HEK293 (cell line): ENCODE results near the gene PDE8B.
A peak's percentile ranks its signal among the peaks of the same experiment; 100 is the strongest.

Experiments used
- CTCF ChIA-PET: fragments of 350-600 bp; formaldehyde crosslinking; extraction: SDS; loops from one replicate; lab custom pipeline; 2021; ENCODE audit warnings: antibody characterized with exemption; lab: Yijun Ruan, JAX
- POLR2A ChIA-PET: fragments of 300-600 bp; formaldehyde crosslinking; extraction: SDS; loops from one replicate; lab custom pipeline; 2020; ENCODE audit warnings: antibody characterized with exemption, inconsistent platforms; lab: Yijun Ruan, JAX
- H3K27ac ChIP-seq: fragments of 200-500 bp; sonication (Bioruptor generic); 2 replicates; pipeline ENCODE4 v1.5.1; 2014; ENCODE audit warnings: low read depth, low read length, control low read depth, inconsistent platforms; ENCODE audit errors: extremely low read depth
- H3K36me3 ChIP-seq, 2 experiments: fragments of 200-500 bp in 1 of 2; sonication (Bioruptor generic) in 1 of 2; 1 replicate in 1 of 2; 2 replicates in 1 of 2; pipeline ENCODE4 v1.5.1; 2014 to 2017; ENCODE audit warnings: inconsistent platforms in 2 of 2, low read length in 2 of 2; ENCODE audit not compliant: control insufficient read depth in 2 of 2, insufficient read depth in 1 of 2
- H3K4me1 ChIP-seq: fragments of 200-500 bp; sonication (Bioruptor generic); 2 replicates; pipeline ENCODE4 v1.5.1; 2014; ENCODE audit warnings: mild to moderate bottlenecking, low read length, inconsistent platforms; ENCODE audit not compliant: control insufficient read depth, insufficient read depth
- H3K4me3 ChIP-seq: 2 replicates; pipeline ENCODE4 v1.5.1; 2011; ENCODE audit warnings: low read depth, mild to moderate bottlenecking, control low read depth, low read length, moderate library complexity
- H3K9me3 ChIP-seq: fragments of 200-500 bp; sonication (Bioruptor generic); 2 replicates; pipeline ENCODE4 v1.5.1; 2014; ENCODE audit warnings: low read depth, low read length, inconsistent platforms; ENCODE audit not compliant: control insufficient read depth, insufficient read depth
- HOXA7 ChIP-seq: sonication (generic); formaldehyde crosslinking; IDR thresholded peaks from 2 replicates; pipeline ENCODE4 v1.8.1; 2022; ENCODE audit warnings: missing genetic modification reagents, borderline replicate concordance
- YY1 ChIP-seq: fragments of 450-650 bp; formaldehyde crosslinking; IDR thresholded peaks from 2 replicates; pipeline ENCODE4 v1.5.1; 2018; ENCODE audit warnings: missing biosample characterization, missing genetic modification characterization
- ZBTB17 ChIP-seq: fragments of 450-650 bp; formaldehyde crosslinking; IDR thresholded peaks from 2 replicates; pipeline ENCODE4 v1.5.1; 2016; ENCODE audit warnings: missing biosample characterization, missing genetic modification characterization
- ZBTB20 ChIP-seq: fragments of 450-650 bp; formaldehyde crosslinking; IDR thresholded peaks from 2 replicates; pipeline ENCODE4 v1.5.1; 2016; ENCODE audit warnings: missing biosample characterization, missing genetic modification characterization
- ZBTB21 ChIP-seq: fragments of 450-650 bp; formaldehyde crosslinking; IDR thresholded peaks from 2 replicates; pipeline ENCODE4 v1.5.1; 2017; ENCODE audit warnings: missing biosample characterization, missing genetic modification characterization
- ZEB2 ChIP-seq: fragments of 450-650 bp; formaldehyde crosslinking; IDR thresholded peaks from 2 replicates; pipeline ENCODE4 v1.5.1; 2016; ENCODE audit warnings: missing biosample characterization, missing genetic modification characterization
- ZNF19 ChIP-seq: fragments of 450-650 bp; formaldehyde crosslinking; IDR thresholded peaks from 2 replicates; pipeline ENCODE4; 2016; ENCODE audit warnings: missing biosample characterization, missing genetic modification characterization, low read depth
- ZNF211 ChIP-seq: fragments of 450-650 bp; formaldehyde crosslinking; IDR thresholded peaks from 2 replicates; pipeline ENCODE4 v1.5.1; 2016; ENCODE audit warnings: low read depth, missing biosample characterization, missing genetic modification characterization
- ZNF311 ChIP-seq: fragments of 450-650 bp; formaldehyde crosslinking; IDR thresholded peaks from 2 replicates; pipeline ENCODE4 v1.5.1; 2017; ENCODE audit warnings: missing biosample characterization, missing genetic modification characterization, borderline replicate concordance
- ZNF335 ChIP-seq: fragments of 450-650 bp; formaldehyde crosslinking; conservative IDR thresholded peaks from 2 replicates; pipeline ENCODE4 v1.5.1; 2016; ENCODE audit warnings: missing biosample characterization, missing genetic modification characterization
- ZNF404 ChIP-seq: fragments of 450-650 bp; formaldehyde crosslinking; IDR thresholded peaks from 2 replicates; pipeline ENCODE4 v1.5.1; 2017; ENCODE audit warnings: missing biosample characterization, missing genetic modification characterization
- ZNF571 ChIP-seq: fragments of 450-650 bp; formaldehyde crosslinking; IDR thresholded peaks from 2 replicates; pipeline ENCODE4 v1.5.0; 2017; ENCODE audit warnings: missing biosample characterization, missing genetic modification characterization
- ZNF600 ChIP-seq: fragments of 450-650 bp; formaldehyde crosslinking; IDR thresholded peaks from 2 replicates; pipeline ENCODE4 v1.5.1; 2016; ENCODE audit warnings: missing biosample characterization, missing genetic modification characterization
- ZNF629 ChIP-seq: fragments of 450-650 bp; formaldehyde crosslinking; IDR thresholded peaks from 2 replicates; pipeline ENCODE4 v1.5.1; 2017; ENCODE audit warnings: missing biosample characterization, missing genetic modification characterization
- ZNF670 ChIP-seq: fragments of 450-650 bp; formaldehyde crosslinking; IDR thresholded peaks from 2 replicates; pipeline ENCODE4 v1.5.1; 2016; ENCODE audit warnings: missing biosample characterization, missing genetic modification characterization, low read depth
- ZNF777 ChIP-seq: fragments of 450-650 bp; formaldehyde crosslinking; IDR thresholded peaks from 2 replicates; pipeline ENCODE4 v1.5.1; 2017; ENCODE audit warnings: missing biosample characterization, missing genetic modification characterization, borderline replicate concordance
- ZNF791 ChIP-seq: fragments of 450-650 bp; formaldehyde crosslinking; IDR thresholded peaks from 2 replicates; pipeline ENCODE4 v1.5.1; 2016; ENCODE audit warnings: missing biosample characterization, missing genetic modification characterization
- ZNF792 ChIP-seq: fragments of 450-650 bp; formaldehyde crosslinking; IDR thresholded peaks from 2 replicates; pipeline ENCODE4 v1.5.1; 2016; ENCODE audit warnings: missing biosample characterization, missing genetic modification characterization
- ZSCAN18 ChIP-seq: fragments of 450-650 bp; formaldehyde crosslinking; IDR thresholded peaks from 2 replicates; pipeline ENCODE4 v1.5.1; 2016; ENCODE audit warnings: missing biosample characterization, missing genetic modification characterization
- TF ChIP-seq, protein P1 (sequence below): fragments of 450-650 bp; formaldehyde crosslinking; IDR thresholded peaks from 2 replicates; pipeline ENCODE4 v1.5.0; 2017; ENCODE audit warnings: missing biosample characterization, missing genetic modification characterization, borderline replicate concordance
- TF ChIP-seq, protein P2 (sequence below): fragments of 450-650 bp; formaldehyde crosslinking; IDR thresholded peaks from 2 replicates; pipeline ENCODE4 v1.5.1; 2017; ENCODE audit warnings: missing biosample characterization, missing genetic modification characterization
- TF ChIP-seq, protein P3 (sequence below): fragments of 450-650 bp; formaldehyde crosslinking; IDR thresholded peaks from 2 replicates; pipeline ENCODE4 v1.5.1; 2017; ENCODE audit warnings: missing biosample characterization, missing genetic modification characterization

The PDE8B gene

GRCh38 chr5:77300451-77300850 lies 90.0 kb downstream of the PDE8B start (continued):
- TF ChIP-seq, protein P1, sequence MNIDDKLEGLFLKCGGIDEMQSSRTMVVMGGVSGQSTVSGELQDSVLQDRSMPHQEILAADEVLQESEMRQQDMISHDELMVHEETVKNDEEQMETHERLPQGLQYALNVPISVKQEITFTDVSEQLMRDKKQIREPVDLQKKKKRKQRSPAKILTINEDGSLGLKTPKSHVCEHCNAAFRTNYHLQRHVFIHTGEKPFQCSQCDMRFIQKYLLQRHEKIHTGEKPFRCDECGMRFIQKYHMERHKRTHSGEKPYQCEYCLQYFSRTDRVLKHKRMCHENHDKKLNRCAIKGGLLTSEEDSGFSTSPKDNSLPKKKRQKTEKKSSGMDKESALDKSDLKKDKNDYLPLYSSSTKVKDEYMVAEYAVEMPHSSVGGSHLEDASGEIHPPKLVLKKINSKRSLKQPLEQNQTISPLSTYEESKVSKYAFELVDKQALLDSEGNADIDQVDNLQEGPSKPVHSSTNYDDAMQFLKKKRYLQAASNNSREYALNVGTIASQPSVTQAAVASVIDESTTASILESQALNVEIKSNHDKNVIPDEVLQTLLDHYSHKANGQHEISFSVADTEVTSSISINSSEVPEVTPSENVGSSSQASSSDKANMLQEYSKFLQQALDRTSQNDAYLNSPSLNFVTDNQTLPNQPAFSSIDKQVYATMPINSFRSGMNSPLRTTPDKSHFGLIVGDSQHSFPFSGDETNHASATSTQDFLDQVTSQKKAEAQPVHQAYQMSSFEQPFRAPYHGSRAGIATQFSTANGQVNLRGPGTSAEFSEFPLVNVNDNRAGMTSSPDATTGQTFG = no peak
- TF ChIP-seq ZBTB20 (tag by site-specific recombination) = no peak
- no peak for TF ChIP-seq ZNF311 (tag by site-specific recombination)
- TF ChIP-seq ZNF19 (tag by site-specific recombination) = no peak
- TF ChIP-seq YY1 = no peak
- TF ChIP-seq ZNF777 (tag by site-specific recombination) = no peak
- TF ChIP-seq ZNF571 (tag by site-specific recombination) = no peak
- TF ChIP-seq ZNF670 = no peak
- no peak for TF ChIP-seq ZNF404 (tag by site-specific recombination)
- TF ChIP-seq ZNF211 (tag by site-specific recombination) = no peak
- no peak for TF ChIP-seq HOXA7 (CRISPR knock-in tag)
- no peak for TF ChIP-seq ZNF791 (tag by site-specific recombination)

GRCh38 chr5:77301447-77301883 lies 91.0 kb downstream of the PDE8B start:
- Histone ChIP-seq H3K36me3 (no peaks in the 10 kb centered on the region), H3K4me1 (no peaks in the 10 kb centered on the region), H3K9me3 (no peaks in the 10 kb centered on the region), H3K4me3 (no peak overlapping the region), H3K27ac (no peak overlapping the region)
- POLR2A ChIA-PET = no interaction called here
- TF ChIP-seq ZBTB17 (peak; percentile 70), ZSCAN18 (no peak), ZNF600 (peak; percentile 35), ZNF335 (tag by site-specific recombination) (0 out of 2 replicates have a peak, but pooled peaks have one; percentile 10), ZNF629 (tag by site-specific recombination) (peak; percentile 70), ZEB2 (tag by site-specific recombination) (peak; percentile 49; the same call in 1 of the 2 replicates), ZNF792 (tag by site-specific recombination) (no peak), ZBTB21 (tag by site-specific recombination) (peak; percentile 75)
- TF ChIP-seq, protein P2, sequence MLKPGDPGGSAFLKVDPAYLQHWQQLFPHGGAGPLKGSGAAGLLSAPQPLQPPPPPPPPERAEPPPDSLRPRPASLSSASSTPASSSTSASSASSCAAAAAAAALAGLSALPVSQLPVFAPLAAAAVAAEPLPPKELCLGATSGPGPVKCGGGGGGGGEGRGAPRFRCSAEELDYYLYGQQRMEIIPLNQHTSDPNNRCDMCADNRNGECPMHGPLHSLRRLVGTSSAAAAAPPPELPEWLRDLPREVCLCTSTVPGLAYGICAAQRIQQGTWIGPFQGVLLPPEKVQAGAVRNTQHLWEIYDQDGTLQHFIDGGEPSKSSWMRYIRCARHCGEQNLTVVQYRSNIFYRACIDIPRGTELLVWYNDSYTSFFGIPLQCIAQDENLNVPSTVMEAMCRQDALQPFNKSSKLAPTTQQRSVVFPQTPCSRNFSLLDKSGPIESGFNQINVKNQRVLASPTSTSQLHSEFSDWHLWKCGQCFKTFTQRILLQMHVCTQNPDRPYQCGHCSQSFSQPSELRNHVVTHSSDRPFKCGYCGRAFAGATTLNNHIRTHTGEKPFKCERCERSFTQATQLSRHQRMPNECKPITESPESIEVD (tag by site-specific recombination) = 0 out of 2 replicates have a peak, but pooled peaks have one; percentile 13
- TF ChIP-seq, protein P3, sequence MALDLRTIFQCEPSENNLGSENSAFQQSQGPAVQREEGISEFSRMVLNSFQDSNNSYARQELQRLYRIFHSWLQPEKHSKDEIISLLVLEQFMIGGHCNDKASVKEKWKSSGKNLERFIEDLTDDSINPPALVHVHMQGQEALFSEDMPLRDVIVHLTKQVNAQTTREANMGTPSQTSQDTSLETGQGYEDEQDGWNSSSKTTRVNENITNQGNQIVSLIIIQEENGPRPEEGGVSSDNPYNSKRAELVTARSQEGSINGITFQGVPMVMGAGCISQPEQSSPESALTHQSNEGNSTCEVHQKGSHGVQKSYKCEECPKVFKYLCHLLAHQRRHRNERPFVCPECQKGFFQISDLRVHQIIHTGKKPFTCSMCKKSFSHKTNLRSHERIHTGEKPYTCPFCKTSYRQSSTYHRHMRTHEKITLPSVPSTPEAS (tag by site-specific recombination) = no peak
- CTCF ChIA-PET = interaction anchor here (0.6 to 1.4 kb wide), 3 partner anchors 77 to 157 kb away, joined by 3 to 5 read pairs (median 3); no protein-coding TSS in a partner anchor
